H1 (cell line): Measurements from ENCODE around the gene PRSS21. TPM values are rescaled to one million over a fixed set of nuclear protein-coding genes. Genes with fewer than 3 reads are reported as not detected.
A peak's percentile ranks its signal among the peaks of the same experiment; 100 is the strongest.

Experiments
- CTCF ChIA-PET: fragments of 300-600 bp; sonication (Branson Sonifier 250); formaldehyde crosslinking; loops from one replicate; lab custom pipeline; 2021; ENCODE audit not compliant: partially characterized antibody; lab: Charles Lee
- POLR2A ChIA-PET: fragments of 300-600 bp; sonication (Branson Sonifier 250); formaldehyde crosslinking; loops from one replicate; lab custom pipeline; 2021; ENCODE audit warnings: inconsistent platforms; ENCODE audit not compliant: partially characterized antibody; lab: Charles Lee
- DNase-seq, 2 experiments: peaks; one replicate each; pipeline versions ENCODE4 v3.0.0 to v3.0.0-alpha.2; 2010 to 2022; ENCODE audit warnings: low spot score in 2 of 2, low read depth in 1 of 2, mixed read lengths in 1 of 2
- FAIRE-seq: peaks from 2 replicates; lab custom pipeline; 2011; peaks lifted over from hg19 to GRCh38; lab: Jason Lieb, UNC
- H2AFZ ChIP-seq: 2 replicates; pipeline ENCODE4 v1.8.1; 2012; ENCODE audit warnings: low read length, inconsistent platforms
- H2AK5ac ChIP-seq: 2 replicates; pipeline ENCODE4 v1.6.1; 2013; ENCODE audit warnings: low read depth, low read length
- H2BK120ac ChIP-seq: replicated peaks from 2 replicates; pipeline ENCODE3; 2013; ENCODE audit warnings: low read depth, low read length, inconsistent platforms
- H2BK12ac ChIP-seq: 2 replicates; pipeline ENCODE4 v1.6.1; 2013; ENCODE audit warnings: low read depth, low read length
- H2BK15ac ChIP-seq: 2 replicates; pipeline ENCODE4 v1.6.1; 2013; ENCODE audit warnings: low read length
- H2BK20ac ChIP-seq: 2 replicates; pipeline ENCODE4 v1.6.1; 2013; ENCODE audit warnings: low read length
- H2BK5ac ChIP-seq: 2 replicates; pipeline ENCODE4 v1.6.1; 2013; ENCODE audit warnings: low read depth, low read length
- H3K14ac ChIP-seq: 2 replicates; pipeline ENCODE4 v1.6.1; 2013; ENCODE audit warnings: inconsistent platforms; ENCODE audit not compliant: insufficient read length
- H3K18ac ChIP-seq: 2 replicates; pipeline ENCODE4 v1.6.1; 2013; ENCODE audit warnings: low read length; ENCODE audit errors: extremely low read depth
- H3K23ac ChIP-seq: 2 replicates; pipeline ENCODE4 v1.6.1; 2013; ENCODE audit warnings: inconsistent platforms; ENCODE audit not compliant: insufficient read length
- H3K23me2 ChIP-seq: 2 replicates; pipeline ENCODE4 v1.6.1; 2013; ENCODE audit warnings: low read depth, low read length
- H3K27ac ChIP-seq: 2 replicates; pipeline ENCODE4 v1.6.1; 2011; ENCODE audit warnings: low read depth, low read length, inconsistent platforms
- H3K27me3 ChIP-seq, 4 experiments: replicated peaks in 1 of 4; 1 replicate in 1 of 4; 2 replicates in 3 of 4; pipeline versions ENCODE4 v1.6.1 to v1.8.1; 2011 to 2013; ENCODE audit warnings: low read length in 3 of 4, mild to moderate bottlenecking in 3 of 4, inconsistent platforms in 2 of 4, mixed read lengths in 2 of 4, moderate library complexity in 1 of 4; ENCODE audit not compliant: control insufficient read depth in 3 of 4, insufficient read depth in 3 of 4; ENCODE audit errors: extremely low read depth in 1 of 4
- H3K36me3 ChIP-seq, 4 experiments: 2 replicates each; pipeline versions ENCODE4 v1.6.1 to v1.8.1; 2011 to 2013; ENCODE audit warnings: mild to moderate bottlenecking in 4 of 4, low read length in 3 of 4, moderate library complexity in 2 of 4, control low read depth in 1 of 4, inconsistent platforms in 1 of 4; ENCODE audit not compliant: insufficient read depth in 4 of 4, control insufficient read depth in 2 of 4
- H3K4ac ChIP-seq: replicated peaks from 2 replicates; pipeline ENCODE3; 2013; ENCODE audit warnings: low read length, low read depth, mixed read lengths, inconsistent platforms; ENCODE audit not compliant: insufficient read length
- H3K4me1 ChIP-seq, 4 experiments: replicated peaks in 1 of 4; 1 replicate in 1 of 4; 2 replicates in 3 of 4; pipeline versions ENCODE4 v1.6.1 to v1.8.1; 2011 to 2013; ENCODE audit warnings: low read length in 3 of 4, inconsistent platforms in 2 of 4, mixed read lengths in 1 of 4; ENCODE audit not compliant: insufficient read depth in 4 of 4, control insufficient read depth in 3 of 4
- H3K4me2 ChIP-seq, 2 experiments: 2 replicates each; pipeline versions ENCODE4 v1.6.1 to v1.8.1; 2011 to 2013; ENCODE audit warnings: low read depth in 2 of 2, low read length in 2 of 2, control low read depth in 1 of 2, inconsistent platforms in 1 of 2, mild to moderate bottlenecking in 1 of 2; ENCODE audit not compliant: insufficient read depth in 1 of 2
- H3K4me3 ChIP-seq, 4 experiments: fragments of 200-600, 300-600 bp in 1 of 4; sonication (generic), shearing (Covaris generic), sonication (Bioruptor Twin) in 1 of 4; 2 replicates each; pipeline versions ENCODE4 v1.5.1 to v1.8.1; 2011 to 2016; ENCODE audit warnings: low read length in 4 of 4, low read depth in 3 of 4, control low read depth in 2 of 4, inconsistent platforms in 2 of 4, mild to moderate bottlenecking in 2 of 4, mixed read lengths in 1 of 4, moderate library complexity in 1 of 4; ENCODE audit not compliant: insufficient read depth in 2 of 4; ENCODE audit errors: extremely low read depth in 1 of 4
- H3K56ac ChIP-seq: replicated peaks from 2 replicates; pipeline ENCODE3; 2013; ENCODE audit warnings: low read depth, mild to moderate bottlenecking, mixed read lengths, low read length, inconsistent platforms; ENCODE audit not compliant: insufficient read length
- H3K79me1 ChIP-seq: 2 replicates; pipeline ENCODE4 v1.6.1; 2013; ENCODE audit warnings: low read depth, low read length, control low read depth
- H3K79me2 ChIP-seq, 2 experiments: 2 replicates each; pipeline versions ENCODE4 v1.6.1 to v1.8.1; 2012 to 2013; ENCODE audit warnings: low read length in 2 of 2, mild to moderate bottlenecking in 2 of 2, inconsistent platforms in 1 of 2; ENCODE audit not compliant: insufficient read depth in 2 of 2, control insufficient read depth in 1 of 2
- H3K9ac ChIP-seq, 4 experiments: replicated peaks in 1 of 4; 1 replicate in 1 of 4; 2 replicates in 3 of 4; pipeline versions ENCODE4 v1.6.1 to v1.8.1; 2011 to 2013; ENCODE audit warnings: low read depth in 3 of 4, low read length in 3 of 4, control low read depth in 2 of 4, mild to moderate bottlenecking in 2 of 4, moderate library complexity in 2 of 4, inconsistent platforms in 1 of 4; ENCODE audit errors: extremely low read depth in 1 of 4
- H3K9me3 ChIP-seq, 2 experiments: 2 replicates each; pipeline versions ENCODE4 v1.6.1 to v1.8.1; 2012 to 2013; ENCODE audit warnings: mild to moderate bottlenecking in 2 of 2, moderate library complexity in 2 of 2, control low read depth in 1 of 2, inconsistent platforms in 1 of 2, low read depth in 1 of 2, low read length in 1 of 2, mixed read lengths in 1 of 2; ENCODE audit not compliant: insufficient read depth in 2 of 2
- H4K20me1 ChIP-seq, 2 experiments: replicated peaks in 1 of 2; 2 replicates each; pipeline versions ENCODE3 to v1.8.1; 2011 to 2013; ENCODE audit warnings: inconsistent platforms in 2 of 2, low read length in 2 of 2, mild to moderate bottlenecking in 1 of 2; ENCODE audit not compliant: insufficient read depth in 2 of 2, control insufficient read depth in 1 of 2
- H4K5ac ChIP-seq: 2 replicates; pipeline ENCODE4 v1.6.1; 2013; ENCODE audit warnings: low read length, low read depth, mixed read lengths, inconsistent platforms; ENCODE audit not compliant: insufficient read length
- H4K8ac ChIP-seq: 2 replicates; pipeline ENCODE4 v1.8.0; 2013; ENCODE audit warnings: mild to moderate bottlenecking, moderate library complexity, low read length, inconsistent platforms; ENCODE audit not compliant: insufficient read depth; ENCODE audit errors: extremely low read depth
- H4K91ac ChIP-seq: replicated peaks from 2 replicates; pipeline ENCODE3; 2013; ENCODE audit warnings: low read length, mixed read lengths, inconsistent platforms; ENCODE audit not compliant: insufficient read length
- BACH1 ChIP-seq: IDR thresholded peaks from 2 replicates; pipeline ENCODE4 v1.6.1; 2012; ENCODE audit warnings: low read length, improper control_type of control experiment
- EGR1 ChIP-seq: IDR thresholded peaks from 2 replicates; pipeline ENCODE4 v1.6.1; 2011; ENCODE audit warnings: low read depth, low read length, borderline replicate concordance
- FOSL1 ChIP-seq: IDR thresholded peaks from 2 replicates; pipeline ENCODE4 v1.6.1; 2011; ENCODE audit warnings: mild to moderate bottlenecking, low read depth, low read length, moderate library complexity; ENCODE audit not compliant: insufficient read depth
- KDM4A ChIP-seq: IDR thresholded peaks from one replicate; pipeline ENCODE4 v1.7.1; 2012; ENCODE audit warnings: low read depth, mild to moderate bottlenecking, moderate library complexity, low read length, inconsistent platforms; ENCODE audit not compliant: severe bottlenecking
- KDM5A ChIP-seq: fragments of 200-600 bp; IDR thresholded peaks from 2 replicates; pipeline ENCODE4 v1.7.1; 2012; ENCODE audit warnings: mild to moderate bottlenecking, low read length, inconsistent platforms, mixed read lengths
- RAD21 ChIP-seq, 2 experiments: IDR thresholded peaks in 1 of 2; conservative IDR thresholded peaks in 1 of 2; 2 replicates each; pipeline ENCODE4 v1.6.1; 2011; ENCODE audit warnings: low read depth in 2 of 2, low read length in 2 of 2, improper control_type of control experiment in 1 of 2, inconsistent platforms in 1 of 2, mild to moderate bottlenecking in 1 of 2, moderate library complexity in 1 of 2
- SIX5 ChIP-seq: IDR thresholded peaks from 2 replicates; pipeline ENCODE4 v1.6.1; 2011; ENCODE audit warnings: mild to moderate bottlenecking, low read depth, low read length
- SP1 ChIP-seq: IDR thresholded peaks from 2 replicates; pipeline ENCODE4 v1.6.1; 2011; ENCODE audit warnings: low read depth, low read length
- YY1 ChIP-seq: IDR thresholded peaks from 2 replicates; pipeline ENCODE4 v1.6.1; 2011; ENCODE audit warnings: low read depth, mild to moderate bottlenecking, low read length
- WGBS, 2 experiments: shearing (Covaris generic) in 1 of 2; methylation state at CpG; one replicate each; pipeline versions ENCODE4 v1.1.6 to v1.1.7; 2013 to 2015; ENCODE audit warnings: low lambda C conversion rate in 2 of 2, mixed read lengths in 2 of 2, inconsistent platforms in 1 of 2, low coverage in 1 of 2, missing lambda C conversion rate in 1 of 2; ENCODE audit not compliant: insufficient replicate concordance in 2 of 2, insufficient coverage in 1 of 2, insufficient read length in 1 of 2; ENCODE audit errors: extremely low coverage in 1 of 2, missing lambda C conversion rate in 1 of 2; 5-methylcytosine and 5-hydroxymethylcytosine counted together
- polyA plus RNA-seq, 7 experiments: library from polyadenylated mRNA; depleted of rRNA in 3 of 7; stranded (reverse) in 5 of 7; unstranded in 2 of 7; fragments of >200 nt in 5 of 7; fragments of 200-250 nt in 2 of 7; gene quantifications; 1 replicate in 5 of 7; 2 replicates in 1 of 7; 4 replicates in 1 of 7; pipeline versions ENCODE4 v1.2.1 to v1.2.3, GENCODE V29; 2011 to 2013; ENCODE audit warnings: missing spikeins in 2 of 7, mixed read lengths in 2 of 7
- total RNA-seq: library from RNA; stranded (reverse); fragmentation: NEBNext Ultra II Directional; extraction: Animal tissue kit (Norgen Biotek cat#: 25700); gene quantifications from 2 replicates; pipeline ENCODE4 v1.2.1, GENCODE V29; 2021
- TF ChIP-seq, protein P1 (sequence below), 3 experiments: IDR thresholded peaks; 1 replicate in 2 of 3; 2 replicates in 1 of 3; pipeline versions ENCODE4 v1.5.1 to v1.6.1; 2011; ENCODE audit warnings: low read length in 3 of 3, mild to moderate bottlenecking in 3 of 3, inconsistent platforms in 2 of 3, low read depth in 1 of 3, moderate library complexity in 1 of 3; ENCODE audit not compliant: insufficient read depth in 1 of 3; ENCODE audit errors: control extremely low read depth in 1 of 3

Gene PRSS21
- total and polyA plus RNA-seq, 2 of the 8 experiments (the other 6 are each of a cell fraction or from before 2014, with no cell fraction given) = 0.76 to 1.0 TPM

DNA sequence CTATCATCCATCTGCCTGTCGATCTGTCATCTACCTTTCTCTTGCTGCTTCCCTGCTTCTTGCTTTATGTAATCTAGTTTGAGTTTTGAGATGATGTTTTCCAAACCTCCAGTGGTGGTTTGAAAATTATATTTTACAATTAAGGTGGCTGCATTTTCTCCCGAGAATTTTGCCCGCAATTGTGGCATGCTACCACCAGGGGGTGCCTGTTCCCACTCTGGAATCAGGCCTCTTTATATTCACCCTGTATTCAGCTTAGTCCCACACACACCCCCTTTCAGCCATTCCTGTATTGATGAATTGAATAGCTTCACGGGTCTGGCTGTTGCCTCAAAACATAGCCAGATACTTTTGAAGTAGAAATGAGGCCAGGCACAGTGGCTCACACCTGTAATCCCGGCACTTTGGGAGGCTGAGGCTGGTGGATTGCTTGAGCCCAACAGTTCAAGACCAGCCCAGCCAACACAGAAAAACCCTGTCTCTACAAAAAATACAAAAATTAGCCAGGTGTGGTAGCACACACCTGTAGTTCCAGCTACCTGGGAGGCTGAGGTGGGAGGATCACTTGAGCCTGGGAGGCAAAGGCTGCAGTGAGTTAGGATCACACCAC is 37.8 kb downstream of the PRSS21 start:
- Histone ChIP-seq H3K9me3 (peaks cover 8 to 15% of the 10 kb centered on the region in 2 experiments), H3K27me3 (peaks cover 2 to 21% (median 8%) of the 10 kb centered on the region in 4 experiments; a peak in 4 of 7 replicates), H4K5ac (no peak overlapping the region), H3K23ac (no peak overlapping the region), H2BK15ac (no peak overlapping the region), H3K36me3 (peaks cover 0 to 3% (median 0%) of the 10 kb centered on the region in 4 experiments; a peak in 1 of 8 replicates), H3K79me1 (no peaks in the 10 kb centered on the region), H3K4ac (no peak overlapping the region), H2AK5ac (no peak overlapping the region), H3K14ac (no peak overlapping the region), H3K18ac (no peak overlapping the region), H4K20me1 (no peaks in the 10 kb centered on the region), H3K23me2 (peaks cover 11% of the 10 kb centered on the region; the same call in 1 of the 2 replicates), H4K91ac (no peak overlapping the region), H3K4me1 (peaks cover 3 to 12% (median 6%) of the 10 kb centered on the region in 4 experiments; a peak in 5 of 7 replicates), H3K9ac (no peak overlapping the region), H3K27ac (no peak overlapping the region), H3K56ac (no peak overlapping the region), H3K79me2 (no peaks in the 10 kb centered on the region), H3K4me3 (no peak overlapping the region), H2BK20ac (no peak overlapping the region), H2BK12ac (no peak overlapping the region), H2BK5ac (no peak overlapping the region), H4K8ac (no peak overlapping the region), H2BK120ac (no peak overlapping the region), H2AFZ (no peak overlapping the region), H3K4me2 (no peak overlapping the region)
- TF ChIP-seq FOSL1 (no peak), RAD21 (IDR thresholded peaks at IDR 0.05 in 1 of 2, conservative IDR thresholded peaks at IDR 0.05 in 1 of 2; ENCODE audit: low read depth in 2 of 2, low read length in 2 of 2) (peak; percentile 34 to 39), SIX5 (no peak), KDM5A (no peak), YY1 (no peak), KDM4A (no peak), SP1 (no peak), EGR1 (no peak), BACH1 (no peak)
- TF ChIP-seq, protein P1, sequence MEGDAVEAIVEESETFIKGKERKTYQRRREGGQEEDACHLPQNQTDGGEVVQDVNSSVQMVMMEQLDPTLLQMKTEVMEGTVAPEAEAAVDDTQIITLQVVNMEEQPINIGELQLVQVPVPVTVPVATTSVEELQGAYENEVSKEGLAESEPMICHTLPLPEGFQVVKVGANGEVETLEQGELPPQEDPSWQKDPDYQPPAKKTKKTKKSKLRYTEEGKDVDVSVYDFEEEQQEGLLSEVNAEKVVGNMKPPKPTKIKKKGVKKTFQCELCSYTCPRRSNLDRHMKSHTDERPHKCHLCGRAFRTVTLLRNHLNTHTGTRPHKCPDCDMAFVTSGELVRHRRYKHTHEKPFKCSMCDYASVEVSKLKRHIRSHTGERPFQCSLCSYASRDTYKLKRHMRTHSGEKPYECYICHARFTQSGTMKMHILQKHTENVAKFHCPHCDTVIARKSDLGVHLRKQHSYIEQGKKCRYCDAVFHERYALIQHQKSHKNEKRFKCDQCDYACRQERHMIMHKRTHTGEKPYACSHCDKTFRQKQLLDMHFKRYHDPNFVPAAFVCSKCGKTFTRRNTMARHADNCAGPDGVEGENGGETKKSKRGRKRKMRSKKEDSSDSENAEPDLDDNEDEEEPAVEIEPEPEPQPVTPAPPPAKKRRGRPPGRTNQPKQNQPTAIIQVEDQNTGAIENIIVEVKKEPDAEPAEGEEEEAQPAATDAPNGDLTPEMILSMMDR (IDR thresholded peaks at IDR 0.05; ENCODE audit: control extremely low read depth in 1 of 3, insufficient read depth in 1 of 3, low read depth in 1 of 3, low read length in 3 of 3) = peak; percentile 62 to 74 (median 65)
- POLR2A ChIA-PET = interaction anchor here (1.1 to 1.7 kb wide), 4 partner anchors 12 to 172 kb away, joined by 3 to 4 read pairs (median 3); partner anchors contain the start of gene KCTD5
- CTCF ChIA-PET = interaction anchor here (0.6 to 7.3 kb wide), 33 partner anchors 9 to 506 kb away, joined by 3 to 74 read pairs (median 4); partner anchors contain the start of gene ZG16B
- 87% methylated on average over 5 of the region's 5 CpGs; no CpG with 5 or more reads in 1 of the 2 experiments for whole genome bisulfite sequencing, 2 experiments
- DNase-seq = peak in 1 of 2 experiments; percentile 80
- FAIRE-seq = peak; percentile 88
